Endothelial cell of umbilical vein (primary cell): Measurements from ENCODE around the gene FGF12. TPM values are rescaled to one million over a fixed set of nuclear protein-coding genes. Genes with fewer than 3 reads are reported as not detected.

Source experiments
- BruUV-seq: library from RNA; stranded (reverse); fragments of 400-500 nt; replicated peaks from 2 replicates; lab custom pipeline; 2021; lab: Mats Ljungman, UMichigan
- CTCF ChIA-PET: fragments of 300-600, 350-600 bp; sonication (Branson Sonifier 250); formaldehyde crosslinking; loops from one replicate; lab custom pipeline; 2021; ENCODE audit warnings: antibody characterized with exemption, inconsistent platforms; lab: Charles Lee
- POLR2A ChIA-PET: fragments of 300-600, 350-600 bp; sonication (Branson Sonifier 250); formaldehyde crosslinking; loops from one replicate; lab custom pipeline; 2021; ENCODE audit warnings: antibody characterized with exemption, inconsistent platforms; lab: Charles Lee
- DNase-seq: peaks from one replicate; pipeline ENCODE4 v3.0.0-alpha.2; 2011; ENCODE audit warnings: low read depth, low spot score
- FAIRE-seq: peaks from 2 replicates; lab custom pipeline; 2011; peaks lifted over from hg19 to GRCh38; lab: Jason Lieb, UNC
- H2AFZ ChIP-seq: 2 replicates; pipeline ENCODE4 v1.6.0; 2012; ENCODE audit warnings: low read depth, low read length, control low read depth, inconsistent platforms
- H3K27ac ChIP-seq: 2 replicates; pipeline ENCODE4 v1.5.1; 2011; ENCODE audit warnings: low read depth, mild to moderate bottlenecking, control low read depth, low read length, moderate library complexity; ENCODE audit not compliant: insufficient read depth
- H3K27me3 ChIP-seq, 2 experiments: 2 replicates each; pipeline versions ENCODE4 v1.6.0 to v1.6.1; 2011; ENCODE audit warnings: low read length in 2 of 2, mixed read lengths in 1 of 2; ENCODE audit not compliant: control insufficient read depth in 2 of 2, insufficient read depth in 2 of 2
- H3K36me3 ChIP-seq, 2 experiments: 2 replicates in 1 of 2; 3 replicates in 1 of 2; pipeline ENCODE4 v1.5.1; 2011; ENCODE audit warnings: low read length in 2 of 2, mild to moderate bottlenecking in 1 of 2, moderate library complexity in 1 of 2; ENCODE audit not compliant: control insufficient read depth in 2 of 2, insufficient read depth in 2 of 2; ENCODE audit errors: extremely low read depth in 1 of 2
- H3K4me1 ChIP-seq: 3 replicates; pipeline ENCODE4 v1.5.1; 2011; ENCODE audit warnings: mild to moderate bottlenecking, low read length; ENCODE audit not compliant: control insufficient read depth, insufficient read depth; ENCODE audit errors: extremely low read depth
- H3K4me2 ChIP-seq: 2 replicates; pipeline ENCODE4 v1.6.1; 2011; ENCODE audit warnings: low read length, control low read depth, mixed read lengths; ENCODE audit not compliant: insufficient read depth
- H3K4me3 ChIP-seq, 3 experiments: fragments of 200-600 bp in 1 of 3; sonication (generic), shearing (Covaris generic) in 1 of 3; replicated peaks in 1 of 3; 2 replicates each; pipeline ENCODE4 v1.5.1; 2011 to 2016; ENCODE audit warnings: control low read depth in 3 of 3, low read length in 3 of 3, mild to moderate bottlenecking in 2 of 3, inconsistent platforms in 1 of 3, low read depth in 1 of 3, moderate library complexity in 1 of 3; ENCODE audit not compliant: insufficient read depth in 1 of 3
- H3K79me2 ChIP-seq: 2 replicates; pipeline ENCODE4 v1.6.0; 2012; ENCODE audit warnings: low read length, inconsistent platforms; ENCODE audit not compliant: control insufficient read depth, insufficient read depth
- H3K9ac ChIP-seq: replicated peaks from 2 replicates; pipeline ENCODE3; 2011; ENCODE audit warnings: low read length, control low read depth; ENCODE audit not compliant: insufficient read depth; ENCODE audit errors: extremely low read depth
- H3K9me1 ChIP-seq: replicated peaks from 3 replicates; pipeline ENCODE4 v1.6.0; 2011; ENCODE audit warnings: mild to moderate bottlenecking, low read length; ENCODE audit not compliant: control insufficient read depth, insufficient read depth; ENCODE audit errors: extremely low read depth
- H3K9me3 ChIP-seq: replicated peaks from 2 replicates; pipeline ENCODE4 v1.5.1; 2012; ENCODE audit warnings: low read length, inconsistent platforms; ENCODE audit not compliant: control insufficient read depth, insufficient read depth
- H4K20me1 ChIP-seq: replicated peaks from 2 replicates; pipeline ENCODE3; 2011; ENCODE audit warnings: mild to moderate bottlenecking, low read length; ENCODE audit not compliant: control insufficient read depth, insufficient read depth; ENCODE audit errors: extremely low read depth
- CTCF ChIP-seq, 2 donors: IDR thresholded peaks; 1 replicate in 1 of 2; 2 replicates in 1 of 2; pipeline ENCODE4 v1.5.1; 2011; ENCODE audit warnings: low read length in 2 of 2, mild to moderate bottlenecking in 2 of 2, moderate library complexity in 2 of 2, control low read depth in 1 of 2, inconsistent platforms in 1 of 2, low read depth in 1 of 2; ENCODE audit not compliant: insufficient read depth in 1 of 2; ENCODE audit errors: extremely low read depth in 1 of 2
- EZH2 ChIP-seq: IDR thresholded peaks from 2 replicates; pipeline ENCODE4 v1.6.1; 2012; ENCODE audit warnings: borderline replicate concordance, low read depth, mild to moderate bottlenecking, moderate library complexity, low read length, inconsistent platforms; ENCODE audit not compliant: severe bottlenecking
- FOS ChIP-seq: IDR thresholded peaks from 2 replicates; pipeline ENCODE4 v1.6.1; 2011; ENCODE audit warnings: mild to moderate bottlenecking, low read length, moderate library complexity, borderline replicate concordance; ENCODE audit not compliant: insufficient read depth
- GATA2 ChIP-seq: IDR thresholded peaks from 2 replicates; pipeline ENCODE4 v1.7.0; 2011; ENCODE audit warnings: low read depth, mild to moderate bottlenecking, moderate library complexity, mixed read lengths, low read length; ENCODE audit not compliant: insufficient read length, insufficient read depth
- JUN ChIP-seq: IDR thresholded peaks from 2 replicates; pipeline ENCODE4 v1.6.1; 2011; ENCODE audit warnings: borderline replicate concordance, low read depth; ENCODE audit not compliant: insufficient read length, insufficient read depth
- MAX ChIP-seq: IDR thresholded peaks from 2 replicates; pipeline ENCODE4 v1.6.1; 2011; ENCODE audit not compliant: insufficient read depth, insufficient read length
- MYC ChIP-seq: IDR thresholded peaks from one replicate; pipeline ENCODE4 v1.6.1; 2011; ENCODE audit warnings: mild to moderate bottlenecking, low read depth, low read length
- POLR2A ChIP-seq: IDR thresholded peaks from 2 replicates; pipeline ENCODE4 v1.6.1; 2012; ENCODE audit warnings: low read depth, mild to moderate bottlenecking, control low read depth, low read length
- POLR2AphosphoS5 ChIP-seq: IDR thresholded peaks from 2 replicates; pipeline ENCODE4 v1.6.1; 2012; ENCODE audit warnings: low read depth, mild to moderate bottlenecking, control low read depth, low read length, moderate library complexity; ENCODE audit not compliant: insufficient read depth
- dilution Hi-C: fragments of 300-500 bp; cut with MboI; formaldehyde crosslinking; loops from one replicate; pipeline ENCODE4 v1.15.0; 2019; ENCODE audit warnings: low sequenced_read_pairs; ENCODE audit not compliant: extremely low pct_ligation_motif_present
- intact Hi-C: fragments of 100-400 bp; cut with micrococcal nuclease; formaldehyde crosslinking; loops from one replicate; pipeline ENCODE4 v1.10.0; 2022
- polyA plus RNA-seq, 4 experiments: library from polyadenylated mRNA; depleted of rRNA in 3 of 4; stranded (reverse) in 3 of 4; unstranded in 1 of 4; fragments of >200 nt; gene quantifications; 2 replicates each; pipeline versions ENCODE4 v1.2.1 to v1.2.3, GENCODE V29; 2011 to 2012; ENCODE audit warnings: missing spikeins in 1 of 4
- total RNA-seq: library from RNA; stranded (reverse); gene quantifications from 2 replicates; pipeline ENCODE4 v1.2.3, GENCODE V29; 2021

FGF12 gene
- total and polyA plus RNA-seq, 2 donors (not counting 3 experiments of a cell fraction or from before 2014, with no cell fraction given), result 0.72 to 2.5 TPM

GRCh38 chr3:192244591-192244990 lies 482.8 kb downstream of the FGF12 start:
- TF ChIP-seq FOS, result no peak
- no peak for TF ChIP-seq GATA2
- TF ChIP-seq MAX, result no peak
- BruUV-seq, result no TSS peak
- no peak overlapping the region for H3K27ac ChIP-seq
- no peaks in the 10 kb centered on the region for H3K4me1 ChIP-seq
- no peaks in the 10 kb centered on the region for H3K79me2 ChIP-seq
- FAIRE-seq (no peak), DNase-seq (no peak)
- no peak overlapping the region for H3K9ac ChIP-seq
- dilution Hi-C loops, result no loop called here
- H3K9me3 ChIP-seq, result no peaks in the 10 kb centered on the region
- H3K36me3 ChIP-seq, result no peaks in the 10 kb centered on the region
- H3K27me3 ChIP-seq, result no peaks in the 10 kb centered on the region
- no peak overlapping the region for H3K4me2 ChIP-seq
- no peak overlapping the region for H3K4me3 ChIP-seq
- no peak overlapping the region for H2AFZ ChIP-seq
- H3K9me1 ChIP-seq, result no peaks in the 10 kb centered on the region
- intact Hi-C loops, result no loop called here
- H4K20me1 ChIP-seq, result no peaks in the 10 kb centered on the region
- POLR2A ChIA-PET, result no interaction called here
- CTCF ChIA-PET, result no interaction called here

- intact Hi-C loops, result no loop called here
- H3K27ac ChIP-seq, result no peak overlapping the region
- no peaks in the 10 kb centered on the region for H3K27me3 ChIP-seq
- BruUV-seq, result no TSS peak
- no peaks in the 10 kb centered on the region for H3K36me3 ChIP-seq
- H2AFZ ChIP-seq, result no peak overlapping the region
- DNase-seq, result no peak
- H3K9ac ChIP-seq, result no peak overlapping the region
- H3K4me3 ChIP-seq, result no peak overlapping the region
- H3K9me1 ChIP-seq, result no peaks in the 10 kb centered on the region
- TF ChIP-seq CTCF (IDR thresholded peaks at IDR 0.05; ENCODE audit: extremely low read depth in 1 of 2, insufficient read depth in 1 of 2, low read depth in 1 of 2, low read length in 2 of 2) (no peak), JUN (no peak), EZH2 (no peak), MAX (no peak), FOS (no peak), MYC (no peak), POLR2A (no peak), GATA2 (no peak), POLR2AphosphoS5 (no peak)
- ChIA-PET CTCF (no interaction called here), POLR2A (no interaction called here)
- no peaks in the 10 kb centered on the region for H3K9me3 ChIP-seq
- H3K4me2 ChIP-seq, result no peak overlapping the region
- no peak for FAIRE-seq
- dilution Hi-C loops, result no loop called here
- no peaks in the 10 kb centered on the region for H3K79me2 ChIP-seq
- H3K4me1 ChIP-seq, result no peaks in the 10 kb centered on the region
- H4K20me1 ChIP-seq, result no peaks in the 10 kb centered on the region
Observed at GRCh38 chr3:192239956-192240355, 487.4 kb downstream of the FGF12 start.
